ENCODE data around the gene DGKI. TPM values are rescaled to one million over a fixed set of nuclear protein-coding genes. Genes with fewer than 3 reads are reported as not detected.

The DGKI gene
- total RNA-seq, 1 donor from 2014 or later, result 5.5 TPM

DNA sequence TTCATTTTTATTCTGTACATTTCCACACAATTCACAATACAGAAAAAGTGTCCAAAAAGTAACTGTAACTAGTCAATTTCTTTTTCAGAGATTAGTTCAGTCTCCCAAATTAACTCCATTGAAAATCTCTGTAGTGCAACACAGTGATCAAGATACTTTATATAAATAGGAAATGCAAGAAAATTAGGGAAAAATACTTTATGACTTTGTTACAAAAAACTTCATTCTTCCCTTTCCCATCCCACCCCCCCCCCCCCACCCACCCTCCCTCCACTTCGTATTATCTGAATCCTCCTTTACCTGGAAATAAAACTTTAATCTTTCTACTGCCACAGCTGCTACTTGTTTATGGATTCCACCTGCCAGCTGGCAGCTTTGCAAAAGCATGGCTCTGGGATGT lies 465.7 kb downstream of the DGKI start:
- H3K36me3 ChIP-seq, result no peaks in the 10 kb centered on the region
- no peak overlapping the region for H3K9ac ChIP-seq
- H3K4me2 ChIP-seq, result no peak overlapping the region
- H3K27ac ChIP-seq, result no peak overlapping the region
- H3K27ac Mint-ChIP-seq, result no peak overlapping the region
- H3K4me1 Mint-ChIP-seq, result peaks cover 26% of the 10 kb centered on the region
- H3K9me3 Mint-ChIP-seq, result peaks cover 17% of the 10 kb centered on the region
- H3K27me3 Mint-ChIP-seq (ENCODE audit: insufficient read depth, low read depth), result peaks cover 2% of the 10 kb centered on the region
- TF ChIP-seq, protein P1, sequence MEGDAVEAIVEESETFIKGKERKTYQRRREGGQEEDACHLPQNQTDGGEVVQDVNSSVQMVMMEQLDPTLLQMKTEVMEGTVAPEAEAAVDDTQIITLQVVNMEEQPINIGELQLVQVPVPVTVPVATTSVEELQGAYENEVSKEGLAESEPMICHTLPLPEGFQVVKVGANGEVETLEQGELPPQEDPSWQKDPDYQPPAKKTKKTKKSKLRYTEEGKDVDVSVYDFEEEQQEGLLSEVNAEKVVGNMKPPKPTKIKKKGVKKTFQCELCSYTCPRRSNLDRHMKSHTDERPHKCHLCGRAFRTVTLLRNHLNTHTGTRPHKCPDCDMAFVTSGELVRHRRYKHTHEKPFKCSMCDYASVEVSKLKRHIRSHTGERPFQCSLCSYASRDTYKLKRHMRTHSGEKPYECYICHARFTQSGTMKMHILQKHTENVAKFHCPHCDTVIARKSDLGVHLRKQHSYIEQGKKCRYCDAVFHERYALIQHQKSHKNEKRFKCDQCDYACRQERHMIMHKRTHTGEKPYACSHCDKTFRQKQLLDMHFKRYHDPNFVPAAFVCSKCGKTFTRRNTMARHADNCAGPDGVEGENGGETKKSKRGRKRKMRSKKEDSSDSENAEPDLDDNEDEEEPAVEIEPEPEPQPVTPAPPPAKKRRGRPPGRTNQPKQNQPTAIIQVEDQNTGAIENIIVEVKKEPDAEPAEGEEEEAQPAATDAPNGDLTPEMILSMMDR (IDR thresholded peaks at IDR 0.05), result no peak
- TF ChIP-seq EZH2phosphoT487 (IDR thresholded peaks at IDR 0.05), result no peak
- no peak for TF ChIP-seq EZH2 (IDR thresholded peaks at IDR 0.05)
- H2AFZ ChIP-seq (replicated peaks), result no peak overlapping the region
- no peaks in the 10 kb centered on the region for H3K79me2 ChIP-seq (ENCODE audit: low read depth)
- peaks cover 6% of the 10 kb centered on the region for H3K36me3 Mint-ChIP-seq
- H3K27me3 ChIP-seq, result no peaks in the 10 kb centered on the region
- no peak overlapping the region for H3K4me3 Mint-ChIP-seq
- H3K4me1 ChIP-seq, result no peaks in the 10 kb centered on the region
- H3K4me3 ChIP-seq, result no peak overlapping the region
- DNase-seq (ENCODE audit: low spot score), result no peak
- no peaks in the 10 kb centered on the region for H3F3A ChIP-seq (ENCODE audit: low read depth)
- no peaks in the 10 kb centered on the region for H4K20me1 ChIP-seq (ENCODE audit: low read depth)
- H3K9me3 ChIP-seq (ENCODE audit: low read depth), result no peaks in the 10 kb centered on the region

- Mint-ChIP-seq H3K36me3 (peaks cover 3% of the 10 kb centered on the region), H3K27me3 (ENCODE audit: insufficient read depth, low read depth) (no peaks in the 10 kb centered on the region), H3K4me3 (no peak overlapping the region), H3K4me1 (no peaks in the 10 kb centered on the region), H3K9me3 (peaks cover 23% of the 10 kb centered on the region), H3K27ac (no peak overlapping the region)
- no peak for TF ChIP-seq EZH2 (IDR thresholded peaks at IDR 0.05)
- TF ChIP-seq, protein P1 (IDR thresholded peaks at IDR 0.05), result no peak
- no peak for TF ChIP-seq EZH2phosphoT487 (IDR thresholded peaks at IDR 0.05)
- no peak for DNase-seq (ENCODE audit: low spot score)
- no peak overlapping the region for H2AFZ ChIP-seq (replicated peaks)
- no peaks in the 10 kb centered on the region for H3K9me3 ChIP-seq (ENCODE audit: low read depth)
- H3K4me1 ChIP-seq, result no peaks in the 10 kb centered on the region
- H4K20me1 ChIP-seq (ENCODE audit: low read depth), result no peaks in the 10 kb centered on the region
- H3K4me3 ChIP-seq, result no peak overlapping the region
- no peak overlapping the region for H3K9ac ChIP-seq
- no peaks in the 10 kb centered on the region for H3K36me3 ChIP-seq
- H3K27ac ChIP-seq, result no peak overlapping the region
- no peaks in the 10 kb centered on the region for H3K27me3 ChIP-seq
- no peaks in the 10 kb centered on the region for H3F3A ChIP-seq (ENCODE audit: low read depth)
- no peak overlapping the region for H3K4me2 ChIP-seq
- H3K79me2 ChIP-seq (ENCODE audit: low read depth), result no peaks in the 10 kb centered on the region
These were observed 473.3 kb downstream of the DGKI start for GRCh38 chr7:137373507-137373906.

- peaks cover 26% of the 10 kb centered on the region for H3K9me3 Mint-ChIP-seq
- Histone ChIP-seq H3K27me3 (no peaks in the 10 kb centered on the region), H2AFZ (replicated peaks) (no peak overlapping the region), H3K4me2 (no peak overlapping the region), H3K36me3 (no peaks in the 10 kb centered on the region), H4K20me1 (ENCODE audit: low read depth) (no peaks in the 10 kb centered on the region), H3K27ac (no peak overlapping the region), H3K9me3 (ENCODE audit: low read depth) (peaks cover 8% of the 10 kb centered on the region), H3F3A (ENCODE audit: low read depth) (no peaks in the 10 kb centered on the region), H3K4me1 (no peaks in the 10 kb centered on the region), H3K79me2 (ENCODE audit: low read depth) (no peaks in the 10 kb centered on the region), H3K4me3 (no peak overlapping the region), H3K9ac (no peak overlapping the region)
- H3K4me1 Mint-ChIP-seq, result no peaks in the 10 kb centered on the region
- no peaks in the 10 kb centered on the region for H3K27me3 Mint-ChIP-seq (ENCODE audit: insufficient read depth, low read depth)
- DNase-seq (ENCODE audit: low spot score), result no peak
- no peak overlapping the region for H3K4me3 Mint-ChIP-seq
- no peak overlapping the region for H3K27ac Mint-ChIP-seq
- TF ChIP-seq, protein P1 (IDR thresholded peaks at IDR 0.05), result no peak
- TF ChIP-seq EZH2 (IDR thresholded peaks at IDR 0.05) (no peak), EZH2phosphoT487 (IDR thresholded peaks at IDR 0.05) (no peak)
- H3K36me3 Mint-ChIP-seq, result no peaks in the 10 kb centered on the region
These were observed 475.2 kb downstream of the DGKI start for GRCh38 chr7:137371616-137372015.

Data from neural progenitor cell (in vitro differentiated cells).